Measurements from ENCODE around the gene ZNF862. TPM values are rescaled to one million over a fixed set of nuclear protein-coding genes. Genes with fewer than 3 reads are reported as not detected.
"Not testable (repeated sequence)": the region's sequence is repeated elsewhere in the genome, so short reads cannot be mapped to it uniquely, and the experiment has no call there.

The ZNF862 gene
- polyA plus RNA-seq, 4 donors = 3.2 to 12.6 (median 6.6) TPM

DNA sequence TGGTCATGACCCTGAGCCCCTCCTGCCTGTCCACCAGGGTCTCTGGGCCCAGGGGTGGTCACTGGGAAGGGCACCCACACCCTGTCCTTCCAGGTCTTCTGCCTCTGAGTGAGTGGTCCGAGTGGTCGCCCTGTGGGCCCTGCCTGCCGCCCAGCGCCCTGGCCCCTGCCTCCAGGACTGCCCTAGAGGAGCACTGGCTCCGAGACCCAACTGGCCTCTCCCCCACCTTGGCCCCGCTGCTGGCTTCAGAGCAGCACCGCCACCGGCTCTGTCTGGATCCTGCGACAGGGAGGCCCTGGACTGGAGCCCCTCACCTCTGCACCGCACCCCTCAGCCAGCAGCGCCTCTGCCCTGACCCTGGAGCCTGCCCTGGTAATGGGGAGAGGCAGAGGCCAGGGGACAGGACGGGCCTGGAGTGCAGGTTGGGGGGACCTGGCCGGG lies 13.9 kb upstream of the ZNF862 start:
- no peak for DNase-seq
- Histone ChIP-seq H3K4me3 (ENCODE audit: low read depth in 1 of 3, low read length in 3 of 3) (no peak overlapping the region), H3K27ac (ENCODE audit: low read depth in 1 of 3, low read length in 2 of 3) (no peak overlapping the region), H3K27me3 (ENCODE audit: control insufficient read depth in 3 of 3, insufficient read depth in 3 of 3, low read length in 3 of 3) (no peaks in the 10 kb centered on the region), H3K4me1 (ENCODE audit: control insufficient read depth in 3 of 3, insufficient read depth in 2 of 3, low read depth in 1 of 3, low read length in 2 of 3) (peaks cover 0 to 12% (median 5%) of the 10 kb centered on the region in 3 donors), H3K9me3 (ENCODE audit: control insufficient read depth in 2 of 2, insufficient read depth in 1 of 2, low read depth in 1 of 2, low read length in 1 of 2) (no peaks in the 10 kb centered on the region), H3K36me3 (ENCODE audit: control insufficient read depth in 3 of 3, insufficient read depth in 2 of 3, low read depth in 1 of 3, low read length in 3 of 3) (no peaks in the 10 kb centered on the region)
- 87 to 94% (median 91%) methylated on average over 13 of the region's 13 CpGs for WGBS, 3 donors
- FAIRE-seq = no peak

GRCh38 chr7:149824748-149825566 lies 13.2 kb upstream of the ZNF862 start:
- no peak for DNase-seq
- H3K27ac ChIP-seq (ENCODE audit: low read depth in 1 of 3, low read length in 2 of 3) = no peak overlapping the region
- no peaks in the 10 kb centered on the region for H3K36me3 ChIP-seq (ENCODE audit: control insufficient read depth in 3 of 3, insufficient read depth in 2 of 3, low read depth in 1 of 3, low read length in 3 of 3)
- no peak for FAIRE-seq
- peaks cover 0 to 12% (median 5%) of the 10 kb centered on the region in 3 donors for H3K4me1 ChIP-seq (ENCODE audit: control insufficient read depth in 3 of 3, insufficient read depth in 2 of 3, low read depth in 1 of 3, low read length in 2 of 3)
- H3K27me3 ChIP-seq (ENCODE audit: control insufficient read depth in 3 of 3, insufficient read depth in 3 of 3, low read length in 3 of 3) = no peaks in the 10 kb centered on the region
- H3K9me3 ChIP-seq (ENCODE audit: control insufficient read depth in 2 of 2, insufficient read depth in 1 of 2, low read depth in 1 of 2, low read length in 1 of 2) = no peaks in the 10 kb centered on the region
- H3K4me3 ChIP-seq (ENCODE audit: low read depth in 1 of 3, low read length in 3 of 3) = no peak overlapping the region
- 91 to 93% (median 91%) methylated on average over 17 to 19 of the region's 19 CpGs for whole genome bisulfite sequencing, 3 donors

- no peaks in the 10 kb centered on the region for H3K27me3 ChIP-seq (ENCODE audit: control insufficient read depth in 3 of 3, insufficient read depth in 3 of 3, low read length in 3 of 3)
- no peaks in the 10 kb centered on the region for H3K9me3 ChIP-seq (ENCODE audit: control insufficient read depth in 2 of 2, insufficient read depth in 1 of 2, low read depth in 1 of 2, low read length in 1 of 2)
- 70 to 82% (median 77%) methylated on average over 19 of the region's 19 CpGs for WGBS, 3 donors
- FAIRE-seq (no peak), DNase-seq (no peak)
- H3K4me1 ChIP-seq (ENCODE audit: control insufficient read depth in 3 of 3, insufficient read depth in 2 of 3, low read depth in 1 of 3, low read length in 2 of 3) = peaks cover 0 to 12% (median 5%) of the 10 kb centered on the region in 3 donors
- no peak overlapping the region for H3K4me3 ChIP-seq (ENCODE audit: low read depth in 1 of 3, low read length in 3 of 3)
- no peaks in the 10 kb centered on the region for H3K36me3 ChIP-seq (ENCODE audit: control insufficient read depth in 3 of 3, insufficient read depth in 2 of 3, low read depth in 1 of 3, low read length in 3 of 3)
- no peak overlapping the region for H3K27ac ChIP-seq (ENCODE audit: low read depth in 1 of 3, low read length in 2 of 3)
These were observed 12.4 kb upstream of the ZNF862 start for GRCh38 chr7:149825567-149826343.

- WGBS, 3 donors = 65 to 80% (median 68%) methylated on average over 12 of the region's 12 CpGs
- H3K27ac ChIP-seq (ENCODE audit: low read depth in 1 of 3, low read length in 2 of 3) = no peak overlapping the region
- H3K36me3 ChIP-seq (ENCODE audit: control insufficient read depth in 3 of 3, insufficient read depth in 2 of 3, low read depth in 1 of 3, low read length in 3 of 3) = no peaks in the 10 kb centered on the region
- H3K4me1 ChIP-seq (ENCODE audit: control insufficient read depth in 3 of 3, insufficient read depth in 2 of 3, low read depth in 1 of 3, low read length in 2 of 3) = peaks cover 0 to 5% (median 0%) of the 10 kb centered on the region in 3 donors
- no peaks in the 10 kb centered on the region for H3K27me3 ChIP-seq (ENCODE audit: control insufficient read depth in 3 of 3, insufficient read depth in 3 of 3, low read length in 3 of 3)
- DNase-seq (no peak), FAIRE-seq (no peak)
- no peaks in the 10 kb centered on the region for H3K9me3 ChIP-seq (ENCODE audit: control insufficient read depth in 2 of 2, insufficient read depth in 1 of 2, low read depth in 1 of 2, low read length in 1 of 2)
- no peak overlapping the region for H3K4me3 ChIP-seq (ENCODE audit: low read depth in 1 of 3, low read length in 3 of 3)
These were observed 11.7 kb upstream of the ZNF862 start for GRCh38 chr7:149826344-149827088.

- no peak for DNase-seq
- Histone ChIP-seq H3K27ac (ENCODE audit: low read depth in 1 of 3, low read length in 2 of 3) (no peak overlapping the region), H3K4me1 (ENCODE audit: control insufficient read depth in 3 of 3, insufficient read depth in 2 of 3, low read depth in 1 of 3, low read length in 2 of 3) (no peaks in the 10 kb centered on the region), H3K4me3 (ENCODE audit: low read depth in 1 of 3, low read length in 3 of 3) (no peak overlapping the region), H3K27me3 (ENCODE audit: control insufficient read depth in 3 of 3, insufficient read depth in 3 of 3, low read length in 3 of 3) (peaks cover 0 to 4% (median 0%) of the 10 kb centered on the region in 3 donors), H3K9me3 (ENCODE audit: control insufficient read depth in 2 of 2, insufficient read depth in 1 of 2, low read depth in 1 of 2, low read length in 1 of 2) (no peaks in the 10 kb centered on the region), H3K36me3 (ENCODE audit: control insufficient read depth in 3 of 3, insufficient read depth in 2 of 3, low read depth in 1 of 3, low read length in 3 of 3) (no peaks in the 10 kb centered on the region)
- FAIRE-seq = no peak
- WGBS, 3 donors = 81 to 83% (median 82%) methylated on average over 18 to 23 of the region's 23 CpGs
These were observed 10.8 kb upstream of the ZNF862 start for GRCh38 chr7:149827089-149827981.

DNA sequence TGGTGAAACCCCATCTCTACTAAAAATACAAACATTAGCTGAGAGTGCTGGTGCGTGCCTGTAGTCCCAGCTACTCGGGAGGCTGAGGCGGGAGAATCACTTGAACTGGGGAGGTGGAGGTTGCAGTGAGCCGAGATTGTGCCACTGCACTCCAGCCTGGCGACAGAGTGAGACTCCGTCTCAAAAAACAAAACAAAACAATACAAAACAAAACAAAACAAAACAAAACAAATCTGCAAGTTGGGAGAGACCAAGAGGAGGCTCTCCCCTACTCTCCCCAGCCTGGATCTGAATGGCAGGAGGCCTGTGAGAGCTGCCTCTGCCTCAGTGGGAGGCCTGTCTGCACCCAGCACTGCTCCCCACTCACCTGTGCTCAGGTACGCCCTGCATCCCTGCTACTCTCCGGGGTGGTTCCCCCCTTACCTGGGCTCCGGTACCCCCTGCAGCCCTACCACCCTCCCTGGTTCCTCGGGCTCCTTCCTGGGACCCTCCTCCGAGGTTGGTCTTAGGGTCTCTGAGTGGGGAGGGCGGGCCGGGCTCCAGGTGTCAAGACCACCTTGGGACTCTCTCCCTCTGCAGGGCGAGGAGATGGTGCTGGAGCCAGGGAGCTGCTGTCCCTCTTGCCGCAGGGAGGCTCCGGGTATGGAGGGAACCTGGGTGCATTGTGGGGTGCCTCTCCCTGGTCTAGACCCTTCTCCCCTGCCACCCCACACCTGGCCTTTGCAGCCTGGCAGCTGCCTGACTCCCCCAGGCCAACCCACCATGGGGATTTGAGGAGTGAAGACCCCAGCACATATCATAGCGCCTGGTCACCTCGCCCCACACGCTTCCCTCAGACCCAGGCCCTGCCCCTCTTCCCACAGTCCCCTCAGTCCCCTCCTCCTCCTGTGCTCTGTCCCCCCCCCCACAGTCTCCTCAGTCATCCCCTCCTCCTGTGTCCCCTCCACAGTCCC lies 9.5 kb upstream of the ZNF862 start:
- FAIRE-seq (no peak), DNase-seq (no peak)

GRCh38 chr7:149830527-149830926 lies 7.6 kb upstream of the ZNF862 start:
- H3K4me3 ChIP-seq (ENCODE audit: low read depth in 1 of 3, low read length in 3 of 3); DNase-seq; H3K27ac ChIP-seq (ENCODE audit: low read depth in 1 of 3, low read length in 2 of 3); H3K27me3 ChIP-seq (ENCODE audit: control insufficient read depth in 3 of 3, insufficient read depth in 3 of 3, low read length in 3 of 3); H3K4me1 ChIP-seq (ENCODE audit: control insufficient read depth in 3 of 3, insufficient read depth in 2 of 3, low read depth in 1 of 3, low read length in 2 of 3); H3K9me3 ChIP-seq (ENCODE audit: control insufficient read depth in 2 of 2, insufficient read depth in 1 of 2, low read depth in 1 of 2, low read length in 1 of 2); H3K36me3 ChIP-seq (ENCODE audit: control insufficient read depth in 3 of 3, insufficient read depth in 2 of 3, low read depth in 1 of 3, low read length in 3 of 3); FAIRE-seq: not testable (repeated sequence)
- WGBS, 3 donors = 0 to 60% (median 25%) methylated on average over 1 of the region's 1 CpG

More for the DNA sequence above, 9.5 kb upstream of the ZNF862 start:
- Histone ChIP-seq H3K27ac (ENCODE audit: low read depth in 1 of 3, low read length in 2 of 3) (no peak overlapping the region), H3K27me3 (ENCODE audit: control insufficient read depth in 3 of 3, insufficient read depth in 3 of 3, low read length in 3 of 3) (peaks cover 0 to 7% (median 0%) of the 10 kb centered on the region in 3 donors), H3K9me3 (ENCODE audit: control insufficient read depth in 2 of 2, insufficient read depth in 1 of 2, low read depth in 1 of 2, low read length in 1 of 2) (no peaks in the 10 kb centered on the region), H3K36me3 (ENCODE audit: control insufficient read depth in 3 of 3, insufficient read depth in 2 of 3, low read depth in 1 of 3, low read length in 3 of 3) (no peaks in the 10 kb centered on the region), H3K4me3 (ENCODE audit: low read depth in 1 of 3, low read length in 3 of 3) (no peak overlapping the region), H3K4me1 (ENCODE audit: control insufficient read depth in 3 of 3, insufficient read depth in 2 of 3, low read depth in 1 of 3, low read length in 2 of 3) (no peaks in the 10 kb centered on the region)
- WGBS, 3 donors = 72 to 84% (median 76%) methylated on average over 19 of the region's 19 CpGs

All from small intestine (tissue), 7 donors.